GM18498 (cell line): ENCODE measurements around the gene SPDYC.

Source experiments
- ATAC-seq: cut with Tn5 transposase; IDR thresholded peaks from one replicate; pipeline ENCODE4 v1.9.1; 2021; ENCODE audit warnings: mild to moderate bottlenecking, moderate library complexity; ENCODE audit not compliant: unreplicated experiment

Gene SPDYC

GRCh38 chr11:65221026-65221425 lies 51.0 kb downstream of the SPDYC start:
- ATAC-seq: no peak
